GM18868 (cell line): ENCODE results near the gene FOXL3.

Experiments used
- ATAC-seq: cut with Tn5 transposase; IDR thresholded peaks from one replicate; pipeline ENCODE4 v1.9.1; 2021; ENCODE audit warnings: mild to moderate bottlenecking, moderate library complexity; ENCODE audit not compliant: unreplicated experiment

FOXL3 gene

GRCh38 chr7:265998-266850 lies 23.7 kb upstream of the FOXL3 start:
- no peak for ATAC-seq

- no peak for ATAC-seq
These were observed 22.8 kb upstream of the FOXL3 start for GRCh38 chr7:266851-267840.

DNA sequence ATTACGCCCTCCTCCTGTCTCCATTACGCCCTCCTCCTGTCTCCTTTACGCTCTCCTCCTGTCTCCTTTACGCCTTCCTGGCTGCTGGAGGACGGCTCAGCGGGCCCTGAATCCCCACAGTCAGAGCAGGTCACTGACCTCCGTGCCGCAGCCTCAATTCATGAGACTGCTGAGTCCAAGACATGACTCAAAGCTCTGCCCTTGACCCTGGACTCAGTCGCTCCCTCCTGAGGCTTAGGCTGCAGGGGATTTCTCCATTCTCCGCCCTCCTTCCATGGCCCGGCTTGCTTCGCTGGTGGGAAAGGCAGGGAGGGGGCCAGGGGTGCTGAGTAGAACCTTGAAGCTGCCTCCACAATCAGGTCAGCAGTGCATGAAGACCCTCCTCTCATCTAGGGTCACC lies 21.0 kb upstream of the FOXL3 start:
- ATAC-seq, result no peak

- ATAC-seq, result no peak
These were observed 20.2 kb upstream of the FOXL3 start for GRCh38 chr7:269721-270120.

GRCh38 chr7:270351-270983 lies 19.5 kb upstream of the FOXL3 start:
- no peak for ATAC-seq

GRCh38 chr7:271266-272107 lies 18.5 kb upstream of the FOXL3 start:
- ATAC-seq, result no peak

DNA sequence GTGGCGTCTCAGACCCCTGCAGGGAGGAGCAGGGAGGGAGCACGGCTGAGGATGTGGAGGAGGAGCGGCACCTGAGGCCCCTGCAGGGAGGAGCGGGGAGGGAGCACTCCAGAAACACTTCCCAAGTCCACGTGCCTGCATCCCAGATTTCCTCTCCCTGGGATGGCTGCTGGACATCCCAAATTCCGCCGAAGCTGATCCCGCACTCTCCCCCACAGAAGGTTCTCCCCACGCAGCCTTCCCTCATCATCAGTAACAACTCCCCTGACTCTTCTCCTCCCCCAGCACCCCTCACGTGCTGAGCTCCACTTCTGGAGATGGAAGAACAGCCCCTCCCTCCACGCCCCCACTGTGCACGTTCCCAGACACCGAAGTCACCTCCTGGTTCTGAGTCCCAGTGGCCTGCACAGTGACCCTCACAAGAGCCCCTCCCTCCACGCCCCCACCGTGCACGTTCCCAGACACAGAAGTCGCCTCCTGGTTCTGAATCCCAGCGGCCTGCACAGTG lies 17.8 kb upstream of the FOXL3 start:
- no peak for ATAC-seq

GRCh38 chr7:272631-273030 lies 17.3 kb upstream of the FOXL3 start:
- no peak for ATAC-seq

GRCh38 chr7:273327-273726 lies 16.6 kb upstream of the FOXL3 start:
- ATAC-seq, result no peak

GRCh38 chr7:274266-274665 lies 15.7 kb upstream of the FOXL3 start:
- no peak for ATAC-seq

DNA sequence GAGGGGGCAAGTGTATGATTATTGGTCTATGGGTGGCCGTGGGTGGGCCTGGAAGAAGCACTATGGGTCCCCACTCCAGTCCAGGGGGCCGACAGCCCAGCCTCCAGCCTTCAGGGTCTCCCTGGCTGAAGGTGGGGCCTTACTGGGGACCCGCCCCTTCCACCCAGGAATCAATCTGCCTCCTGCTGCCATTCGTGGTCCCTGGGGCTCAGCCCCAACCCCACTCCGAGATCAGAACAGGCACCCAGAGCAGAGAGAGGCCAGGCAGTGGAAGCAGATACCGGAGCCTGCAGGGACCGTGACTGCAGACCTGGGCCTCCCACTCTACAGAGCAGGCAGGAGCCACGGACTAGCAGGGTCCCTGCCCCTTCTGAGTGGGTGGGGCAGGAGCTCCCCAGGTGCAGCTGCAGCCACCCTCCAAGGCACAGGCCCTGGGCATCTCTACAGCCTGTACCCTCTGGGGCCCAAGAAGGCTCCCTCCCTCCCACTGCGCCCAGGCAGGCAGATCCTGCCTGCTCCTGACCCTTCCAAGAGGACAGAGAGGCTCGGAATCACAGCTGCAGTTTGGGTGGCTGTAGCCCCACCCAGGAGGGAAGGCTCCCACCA lies 13.6 kb upstream of the FOXL3 start:
- no peak for ATAC-seq

- ATAC-seq, result no peak
These were observed 12.7 kb upstream of the FOXL3 start for GRCh38 chr7:277228-277627.

GRCh38 chr7:278081-278480 lies 11.9 kb upstream of the FOXL3 start:
- no peak for ATAC-seq

- ATAC-seq, result no peak
These were observed 10.1 kb upstream of the FOXL3 start for GRCh38 chr7:279821-280220.

GRCh38 chr7:280461-280860 lies 9.5 kb upstream of the FOXL3 start:
- ATAC-seq, result no peak

DNA sequence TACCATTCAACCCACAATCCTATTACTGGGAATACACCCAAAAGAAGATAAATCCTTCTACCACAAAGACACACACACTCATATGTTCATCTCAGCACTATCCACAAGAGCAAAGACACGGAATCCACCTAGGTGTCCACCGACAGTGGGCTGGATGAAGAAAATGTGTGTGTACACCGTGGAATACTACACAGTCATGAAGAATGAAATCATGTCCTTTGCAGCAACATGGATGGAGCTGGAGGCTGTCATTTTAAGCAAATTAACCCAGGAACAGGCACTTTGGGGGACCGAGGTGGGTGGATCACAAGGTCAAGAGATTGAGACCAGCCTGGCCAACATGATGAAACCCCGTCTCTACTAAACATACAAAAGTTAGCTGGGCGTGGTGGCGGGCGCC lies 8.3 kb upstream of the FOXL3 start:
- ATAC-seq, result no peak

- ATAC-seq, result no peak
These were observed 7.3 kb upstream of the FOXL3 start for GRCh38 chr7:282621-283020.

GRCh38 chr7:284762-285722 lies 4.9 kb upstream of the FOXL3 start:
- no peak for ATAC-seq

- no peak for ATAC-seq
These were observed 4.2 kb upstream of the FOXL3 start for GRCh38 chr7:285731-286130.
